DOHH2 (cell line): ENCODE measurements around the gene EPM2AIP1.

Experiments
- H3F3A ChIP-seq: fragments of 200-600 bp; sonication (generic), shearing (Covaris generic); 2 replicates; pipeline ENCODE4 v1.6.0; 2016; ENCODE audit warnings: antibody characterized with exemption, mild to moderate bottlenecking; ENCODE audit not compliant: control insufficient read depth, insufficient read depth
- H3K27ac ChIP-seq: fragments of 200-600 bp; sonication (generic); 2 replicates; pipeline ENCODE4 v1.5.1; 2014; ENCODE audit warnings: low read depth, mild to moderate bottlenecking, low read length, moderate library complexity
- H3K27me3 ChIP-seq: fragments of 200-600 bp; sonication (generic); 2 replicates; pipeline ENCODE4 v1.6.1; 2014; ENCODE audit warnings: mild to moderate bottlenecking, low read length, mixed read lengths; ENCODE audit not compliant: control insufficient read depth
- H3K36me3 ChIP-seq: fragments of 200-600 bp; sonication (generic); 2 replicates; pipeline ENCODE4 v1.6.1; 2014; ENCODE audit warnings: mild to moderate bottlenecking, low read length, moderate library complexity, mixed read lengths; ENCODE audit not compliant: control insufficient read depth
- H3K4me1 ChIP-seq: fragments of 200-600 bp; sonication (generic); 2 replicates; pipeline ENCODE4 v1.6.1; 2014; ENCODE audit warnings: mild to moderate bottlenecking, low read length, mixed read lengths; ENCODE audit not compliant: control insufficient read depth
- H3K4me2 ChIP-seq: fragments of 200-600 bp; sonication (generic); 2 replicates; pipeline ENCODE4 v1.6.0; 2014; ENCODE audit warnings: mild to moderate bottlenecking, low read length, moderate library complexity
- H3K4me3 ChIP-seq: fragments of 200-600 bp; sonication (generic); 2 replicates; pipeline ENCODE4 v1.5.1; 2014; ENCODE audit warnings: mild to moderate bottlenecking, low read length, mixed read lengths
- H3K79me2 ChIP-seq: fragments of 200-600 bp; sonication (generic); 2 replicates; pipeline ENCODE4 v1.6.1; 2014; ENCODE audit warnings: mild to moderate bottlenecking, low read length, mixed read lengths; ENCODE audit not compliant: control insufficient read depth
- H3K9me2 ChIP-seq: fragments of 200-600 bp; sonication (generic); replicated peaks from 2 replicates; pipeline ENCODE4 v1.6.1; 2014; ENCODE audit warnings: mild to moderate bottlenecking, low read length, mixed read lengths; ENCODE audit not compliant: control insufficient read depth
- H3K9me3 ChIP-seq: fragments of 200-600 bp; sonication (generic); 2 replicates; pipeline ENCODE4 v1.6.1; 2014; ENCODE audit warnings: antibody characterized with exemption, low read length, mixed read lengths; ENCODE audit not compliant: control insufficient read depth, insufficient read depth
- H4K20me1 ChIP-seq: fragments of 200-600 bp; sonication (generic); 2 replicates; pipeline ENCODE4 v1.6.0; 2014; ENCODE audit warnings: low read depth, mild to moderate bottlenecking, antibody characterized with exemption, low read length, moderate library complexity; ENCODE audit not compliant: control insufficient read depth, insufficient read depth
- CTCF ChIP-seq: fragments of 200-600 bp; sonication (generic); IDR thresholded peaks from one replicate; pipeline ENCODE4 v1.5.1; 2014; ENCODE audit warnings: antibody characterized with exemption, mild to moderate bottlenecking, low read depth, low read length; ENCODE audit not compliant: poor library complexity, severe bottlenecking
- EZH2phosphoT487 ChIP-seq: fragments of 200-600 bp; sonication (generic); IDR thresholded peaks from 2 replicates; pipeline ENCODE4 v1.6.1; 2017; ENCODE audit warnings: borderline replicate concordance, mild to moderate bottlenecking, antibody characterized with exemption, low read length, moderate library complexity, mixed read lengths

EPM2AIP1 gene

GRCh38 chr3:36993326-36994283 lies 674 bp upstream of the EPM2AIP1 start, which contains the start of gene MLH1:
Gene MLH1 (plus strand): TSS chr3:36993518. CDS start chr3:36993548, 30 bp downstream.
- Histone ChIP-seq H3K4me3 (peak within 1 kb of the TSS; percentile 87), H3K27me3 (no peaks in the 10 kb centered on the region), H3K9me3 (no peaks in the 10 kb centered on the region), H3K4me1 (peaks cover 38% of the 10 kb centered on the region), H3F3A (peaks cover 12% of the 10 kb centered on the region), H3K9me2 (no peaks in the 10 kb centered on the region), H3K4me2 (peak within 1 kb of the TSS; percentile 98), H3K36me3 (peaks cover 87% of the 10 kb centered on the region), H4K20me1 (peaks cover 30% of the 10 kb centered on the region; the same call in 1 of the 2 replicates), H3K79me2 (peaks cover 93% of the 10 kb centered on the region), H3K27ac (peak within 1 kb of the TSS; percentile 82)
- no peak for TF ChIP-seq CTCF
- TF ChIP-seq EZH2phosphoT487: no peak

GRCh38 chr3:36991923-36992805 lies 767 bp downstream of the EPM2AIP1 start:
- TF ChIP-seq CTCF (no peak), EZH2phosphoT487 (no peak)
- Histone ChIP-seq H3K9me2 (no peaks in the 10 kb centered on the region), H3K27me3 (no peaks in the 10 kb centered on the region), H3K4me3 (peak overlapping the region; percentile 87), H3K36me3 (peaks cover 86% of the 10 kb centered on the region), H4K20me1 (peaks cover 39% of the 10 kb centered on the region; the same call in 1 of the 2 replicates), H3K4me2 (peak overlapping the region; percentile 98), H3K9me3 (no peaks in the 10 kb centered on the region), H3K79me2 (peaks cover 92% of the 10 kb centered on the region), H3K27ac (peak overlapping the region; percentile 82), H3F3A (peaks cover 11% of the 10 kb centered on the region), H3K4me1 (peaks cover 45% of the 10 kb centered on the region)

- Histone ChIP-seq H3K4me1 (peaks cover 45% of the 10 kb centered on the region), H4K20me1 (peaks cover 39% of the 10 kb centered on the region; the same call in 1 of the 2 replicates), H3K27ac (peak overlapping the region; percentile 82), H3K9me3 (no peaks in the 10 kb centered on the region), H3F3A (peaks cover 17% of the 10 kb centered on the region), H3K4me2 (peak overlapping the region; percentile 98), H3K4me3 (peak overlapping the region; percentile 87), H3K36me3 (peaks cover 86% of the 10 kb centered on the region), H3K79me2 (peaks cover 86% of the 10 kb centered on the region), H3K27me3 (no peaks in the 10 kb centered on the region), H3K9me2 (no peaks in the 10 kb centered on the region)
- TF ChIP-seq CTCF (no peak), EZH2phosphoT487 (no peak)
Observed at GRCh38 chr3:36991147-36991546, 1.8 kb downstream of the EPM2AIP1 start.
